HuH-7 (cell line): ENCODE results near the gene CCL1.
"Not testable (repeated sequence)": the region's sequence is repeated elsewhere in the genome, so short reads cannot be mapped to it uniquely, and the experiment has no call there.

Source experiments
- DNase-seq: peaks from one replicate; pipeline ENCODE4 v3.0.0; 2011; ENCODE audit warnings: low spot score

Gene CCL1

GRCh38 chr17:34358631-34359030, 4.4 kb downstream of the CCL1 start:
- no peak for DNase-seq

DNA sequence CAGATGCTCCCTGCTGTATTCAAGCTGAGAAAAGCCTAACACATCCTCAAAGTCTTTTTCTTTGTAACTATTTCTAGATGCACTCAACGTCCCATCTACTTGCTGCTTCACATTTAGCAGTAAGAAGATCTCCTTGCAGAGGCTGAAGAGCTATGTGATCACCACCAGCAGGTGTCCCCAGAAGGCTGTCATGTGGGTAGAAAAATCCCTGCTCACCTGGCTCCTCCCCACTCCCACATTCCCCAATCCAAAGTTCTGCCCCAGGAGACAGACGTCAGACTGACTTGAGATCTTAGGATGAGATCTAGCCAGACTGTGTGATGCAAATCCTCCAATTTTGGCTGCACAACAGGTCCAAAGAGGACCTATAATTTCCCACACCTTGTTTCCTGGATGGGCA, 5.6 kb downstream of the CCL1 start:
- DNase-seq, result no peak

GRCh38 chr17:34356194-34356593, 6.8 kb downstream of the CCL1 start, which contains the start of gene CCL13:
Gene CCL13, plus strand, starts transcription at chr17:34356480. Its CDS starts 47 bp downstream, at chr17:34356527.
- no peak for DNase-seq

GRCh38 chr17:34354637-34355036, 8.4 kb downstream of the CCL1 start:
- no peak for DNase-seq

- no peak for DNase-seq
Measured at GRCh38 chr17:34352191-34352590, 10.8 kb downstream of the CCL1 start.

GRCh38 chr17:34351096-34351495, 11.9 kb downstream of the CCL1 start:
- no peak for DNase-seq

GRCh38 chr17:34349751-34350150, 13.3 kb downstream of the CCL1 start:
- DNase-seq, result no peak

GRCh38 chr17:34347063-34347462, 16.0 kb downstream of the CCL1 start:
- DNase-seq, result no peak

GRCh38 chr17:34341916-34342315, 21.1 kb downstream of the CCL1 start:
- no peak for DNase-seq

- DNase-seq, result no peak
Measured at GRCh38 chr17:34339138-34339770, 23.8 kb downstream of the CCL1 start.

DNA sequence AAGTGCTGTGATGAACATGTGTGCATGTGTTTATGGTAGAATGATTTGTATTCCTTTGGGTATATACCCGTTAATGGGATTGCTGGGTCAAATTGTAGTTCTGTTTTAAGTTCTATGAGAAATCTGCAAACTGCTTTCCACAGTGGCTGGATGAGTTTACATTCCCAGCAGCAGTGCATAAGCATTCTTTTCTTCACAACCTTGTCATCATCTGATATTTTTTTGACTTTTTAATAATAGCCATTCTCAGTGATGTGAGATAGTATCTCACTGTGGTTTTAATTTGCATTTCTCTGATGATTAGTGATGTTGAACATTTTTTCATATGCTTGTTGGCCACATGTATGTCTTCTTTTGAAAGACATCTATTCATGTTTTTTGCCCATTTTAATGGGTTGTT, 25.3 kb downstream of the CCL1 start:
- DNase-seq, result no peak

DNA sequence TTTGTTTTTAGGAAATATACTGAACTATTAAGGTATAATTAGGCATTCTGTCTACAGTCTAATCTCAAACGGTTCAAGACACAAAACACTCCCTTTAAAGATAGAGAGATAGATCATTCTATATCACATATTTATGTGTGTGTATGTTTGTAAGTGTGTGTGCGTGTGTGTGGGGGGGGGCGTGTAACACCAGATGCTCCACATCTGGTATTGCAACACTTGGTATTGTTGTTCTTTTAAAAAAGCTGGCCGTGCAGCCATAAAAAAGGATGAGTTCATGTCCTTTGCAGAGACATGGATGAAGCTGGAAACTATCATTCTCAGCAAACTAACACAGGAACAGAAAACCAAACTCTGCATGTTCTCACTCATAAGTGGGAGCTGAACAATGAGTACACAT, 35.5 kb downstream of the CCL1 start:
- DNase-seq, result not testable (repeated sequence)

- no peak for DNase-seq
Measured at GRCh38 chr17:34321964-34322363, 41.1 kb downstream of the CCL1 start.

DNA sequence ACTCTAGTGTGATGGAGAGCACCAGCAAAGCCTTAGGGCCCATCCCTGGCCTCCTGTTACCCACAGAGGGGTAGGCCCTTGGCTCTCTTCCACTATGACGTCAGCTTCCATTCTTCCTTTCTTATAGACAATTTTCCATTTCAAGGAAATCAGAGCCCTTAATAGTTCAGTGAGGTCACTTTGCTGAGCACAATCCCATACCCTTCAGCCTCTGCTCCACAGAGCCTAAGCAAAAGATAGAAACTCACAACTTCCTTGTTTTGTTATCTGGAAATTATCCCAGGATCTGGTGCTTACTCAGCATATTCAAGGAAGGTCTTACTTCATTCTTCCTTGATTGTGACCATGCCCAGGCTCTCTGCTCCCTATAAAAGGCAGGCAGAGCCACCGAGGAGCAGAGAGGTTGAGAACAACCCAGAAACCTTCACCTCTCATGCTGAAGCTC, 44.0 kb downstream of the CCL1 start, which contains the start of gene CCL8:
TSS of gene CCL8 (plus strand) at position 397 of the 445 bp plus-strand sequence. CDS start 67 bp downstream, outside the sequence.
- DNase-seq, result no peak

DNA sequence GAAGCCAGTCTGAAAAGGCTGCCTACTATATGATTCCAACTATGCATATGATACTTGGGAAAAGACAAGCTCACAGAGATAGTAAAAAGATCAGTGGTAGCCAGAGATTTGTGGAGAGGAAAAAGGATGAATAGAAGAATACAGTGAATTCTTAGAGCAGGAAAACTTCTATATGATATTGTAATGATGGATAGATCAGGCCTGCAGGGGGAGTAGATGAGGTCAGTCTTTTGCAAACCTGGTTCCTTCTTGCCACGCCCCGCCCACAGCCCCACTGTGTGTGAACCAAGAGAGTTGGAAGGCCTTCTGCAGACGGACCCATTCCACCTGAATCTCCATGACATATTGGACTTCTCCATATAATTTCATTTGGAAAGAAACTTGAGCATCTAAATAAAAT, 44.6 kb downstream of the CCL1 start:
- no peak for DNase-seq

- DNase-seq, result no peak
Measured at GRCh38 chr17:34314279-34314678, 48.8 kb downstream of the CCL1 start.

- DNase-seq, result no peak
Measured at GRCh38 chr17:34313164-34313563, 49.9 kb downstream of the CCL1 start.

GRCh38 chr17:34312080-34312479, 51.0 kb downstream of the CCL1 start:
- no peak for DNase-seq

GRCh38 chr17:34311291-34311690, 51.7 kb downstream of the CCL1 start:
- DNase-seq, result no peak
